Panc1 (cell line): ENCODE results near the gene CCDC127.

Source experiments
- CTCF ChIP-seq: fragments of 450-650 bp; IDR thresholded peaks from 2 replicates; pipeline ENCODE4 v1.5.1; 2017; ENCODE audit warnings: mild to moderate bottlenecking
- POLR2AphosphoS5 ChIP-seq: IDR thresholded peaks from 2 replicates; pipeline ENCODE4 v1.6.1; 2012; ENCODE audit warnings: mild to moderate bottlenecking, low read depth, low read length, moderate library complexity

GRCh38 chr5:206406-206805 is 11.5 kb downstream of the CCDC127 start:
- TF ChIP-seq CTCF (no peak), POLR2AphosphoS5 (no peak)
